HG03280 (cell line): ENCODE results near the gene KLHL20.
"Not testable (repeated sequence)": the region's sequence is repeated elsewhere in the genome, so short reads cannot be mapped to it uniquely, and the experiment has no call there.

Experiments used
- ATAC-seq: cut with Tn5 transposase; IDR thresholded peaks from one replicate; pipeline ENCODE4 v1.9.1; 2021; ENCODE audit warnings: mild to moderate bottlenecking, moderate library complexity; ENCODE audit not compliant: unreplicated experiment

The KLHL20 gene

GRCh38 chr1:173744651-173745050, 29.9 kb downstream of the KLHL20 start:
- ATAC-seq: no peak

DNA sequence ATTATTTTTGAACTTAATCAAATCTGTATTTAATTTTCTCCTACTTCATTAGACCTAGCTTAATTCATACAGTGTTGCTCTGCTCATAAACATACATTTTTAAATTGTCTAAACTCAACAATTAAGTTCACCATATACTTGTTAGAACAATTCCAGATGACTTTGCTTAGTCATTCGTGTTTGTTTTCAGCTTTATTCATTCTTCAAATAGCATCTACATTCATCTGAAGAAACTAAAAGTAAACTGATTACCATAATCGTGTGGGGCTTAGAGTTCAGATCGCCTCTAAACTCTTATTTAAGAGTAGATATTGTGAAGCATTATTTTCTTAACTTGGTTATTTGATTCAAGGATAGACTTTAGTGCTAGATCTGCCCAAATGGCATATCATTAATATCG, 34.4 kb downstream of the KLHL20 start:
- ATAC-seq: no peak

- ATAC-seq: no peak
Observed at GRCh38 chr1:173753830-173754229, 39.0 kb downstream of the KLHL20 start.

DNA sequence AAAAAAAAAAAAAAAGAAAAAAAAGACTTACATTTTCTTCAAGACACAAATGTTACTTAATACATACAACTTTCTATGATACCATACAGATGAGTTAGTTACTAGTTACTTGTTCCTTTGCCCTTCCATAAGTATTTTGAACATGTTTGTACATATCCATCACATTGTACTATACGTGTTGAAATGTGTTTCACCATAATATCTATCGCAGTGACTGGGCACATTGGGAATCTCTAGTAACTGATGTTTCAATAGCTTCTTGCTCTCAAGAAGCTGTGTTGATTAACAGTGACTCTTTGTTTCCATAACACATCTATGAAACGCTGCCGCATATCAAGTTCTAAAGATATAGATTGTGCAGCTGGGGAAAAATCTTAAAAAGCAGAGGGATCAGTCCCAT, 42.9 kb downstream of the KLHL20 start:
- ATAC-seq: no peak

DNA sequence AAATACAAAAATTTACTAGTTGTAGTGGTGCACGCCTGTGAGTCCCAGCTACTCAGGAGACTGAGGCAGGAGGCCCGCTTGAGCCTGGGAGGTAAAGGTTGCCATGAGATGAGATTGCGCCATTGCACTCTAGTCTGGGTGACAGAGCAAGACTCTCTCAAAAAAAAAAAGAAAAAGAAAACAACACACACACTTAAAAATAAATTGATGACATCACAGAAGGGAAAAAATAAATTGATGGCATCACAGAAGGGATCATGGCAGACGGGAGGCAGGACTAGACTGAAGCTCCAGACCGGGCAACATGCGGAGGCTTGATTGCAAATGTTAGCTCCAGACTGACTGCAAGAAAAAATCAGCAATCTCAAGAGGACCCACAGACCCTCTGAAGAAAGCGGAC, 43.3 kb downstream of the KLHL20 start:
- ATAC-seq: no peak

DNA sequence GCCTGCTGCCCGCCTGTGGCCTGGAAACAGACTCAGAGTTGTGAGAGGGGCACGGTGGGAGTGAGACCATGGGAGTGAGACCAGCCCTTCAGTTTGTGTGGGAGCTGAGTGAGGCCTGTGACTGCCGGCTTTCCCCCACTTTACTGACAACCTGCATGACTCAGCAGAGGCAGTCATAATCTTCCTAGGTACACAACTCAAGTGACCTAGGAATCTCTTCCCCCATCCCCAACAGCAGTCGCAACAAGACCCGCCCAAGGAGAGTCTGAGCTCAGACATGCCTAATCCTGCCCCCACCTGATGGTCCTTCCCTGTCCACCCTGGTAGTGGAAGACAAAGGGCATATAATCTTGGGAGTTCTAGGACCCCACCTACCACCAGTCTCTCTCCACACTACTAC, 44.2 kb downstream of the KLHL20 start:
- no peak for ATAC-seq

- ATAC-seq: not testable (repeated sequence)
Observed at GRCh38 chr1:173764331-173764730, 49.5 kb downstream of the KLHL20 start.

- no peak for ATAC-seq
Observed at GRCh38 chr1:173768206-173768605, 53.4 kb downstream of the KLHL20 start.

GRCh38 chr1:173768827-173769226, 54.0 kb downstream of the KLHL20 start:
- no peak for ATAC-seq

DNA sequence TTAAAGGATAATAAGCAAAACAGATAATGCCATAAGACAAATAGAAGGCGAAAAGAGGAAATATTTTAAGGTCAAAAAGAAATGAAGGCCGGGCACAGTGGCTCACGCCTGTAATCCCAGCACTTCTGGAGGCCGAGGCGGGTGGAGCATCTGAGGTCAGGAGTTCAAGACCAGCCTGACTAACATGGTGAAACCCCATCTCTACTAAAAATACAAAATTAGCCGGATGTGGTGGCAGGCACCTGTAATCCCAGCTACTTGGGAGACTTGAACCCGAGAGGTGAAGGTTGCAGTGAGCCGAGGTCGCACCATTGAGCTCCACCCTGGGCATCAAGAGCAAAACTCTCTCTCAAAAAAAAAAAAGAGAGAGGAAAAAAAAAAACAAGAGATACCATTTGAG, 55.5 kb downstream of the KLHL20 start:
- not testable (repeated sequence) for ATAC-seq

GRCh38 chr1:173771560-173771959, 56.8 kb downstream of the KLHL20 start:
- no peak for ATAC-seq

DNA sequence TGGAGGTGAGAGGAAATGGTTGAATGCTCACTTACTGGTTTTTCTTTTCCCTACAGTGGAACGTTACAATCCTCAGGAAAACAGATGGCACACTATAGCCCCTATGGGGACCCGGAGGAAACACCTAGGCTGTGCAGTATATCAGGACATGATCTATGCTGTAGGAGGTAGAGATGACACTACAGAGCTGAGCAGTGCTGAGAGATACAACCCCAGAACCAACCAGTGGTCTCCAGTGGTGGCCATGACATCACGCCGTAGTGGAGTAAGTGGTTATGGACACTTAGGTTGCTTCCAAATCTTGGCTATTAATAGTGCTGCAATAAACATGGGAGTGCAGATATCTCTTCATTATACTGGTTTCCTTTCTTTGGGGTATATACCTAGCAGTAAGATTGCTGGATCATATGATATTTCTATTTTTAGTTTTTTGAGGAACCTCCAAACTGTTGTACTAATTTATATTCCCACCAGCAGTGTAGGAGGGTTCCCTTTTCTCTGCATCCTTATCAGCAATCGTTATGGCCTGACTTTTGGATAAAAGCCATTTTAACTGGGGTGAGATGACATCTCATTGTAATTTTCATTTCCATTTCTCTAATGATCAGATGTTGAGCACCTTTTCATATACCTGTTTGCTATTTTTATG, 60.9 kb downstream of the KLHL20 start:
- no peak for ATAC-seq

- no peak for ATAC-seq
Observed at GRCh38 chr1:173779936-173780335, 65.2 kb downstream of the KLHL20 start.

GRCh38 chr1:173784997-173785396, 70.2 kb downstream of the KLHL20 start:
- no peak for ATAC-seq

DNA sequence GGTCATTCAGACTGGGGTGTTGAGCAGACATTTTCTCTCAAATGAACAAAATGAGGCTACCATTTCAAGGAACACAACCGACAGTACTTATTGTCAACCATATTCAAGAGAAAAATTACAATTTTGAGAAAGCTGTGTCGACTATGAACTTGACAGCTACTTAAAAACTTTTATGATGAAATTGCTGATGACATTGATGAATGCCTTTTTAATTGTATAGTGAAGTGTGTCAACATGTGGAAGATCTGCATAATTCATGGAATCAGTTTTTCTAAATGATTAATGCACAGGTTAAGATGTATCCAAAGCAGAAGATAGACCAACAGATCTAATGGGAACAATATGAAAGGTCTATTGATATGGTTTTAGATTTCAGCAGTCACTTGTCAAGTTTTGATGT, 75.1 kb downstream of the KLHL20 start:
- no peak for ATAC-seq

- ATAC-seq: no peak
Observed at GRCh38 chr1:173798078-173798477, 83.3 kb downstream of the KLHL20 start.

- not testable (repeated sequence) for ATAC-seq
Observed at GRCh38 chr1:173799995-173800394, 85.2 kb downstream of the KLHL20 start.

- no peak for ATAC-seq
Observed at GRCh38 chr1:173802961-173803360, 88.2 kb downstream of the KLHL20 start.

- ATAC-seq: not testable (repeated sequence)
Observed at GRCh38 chr1:173813654-173814053, 98.9 kb downstream of the KLHL20 start.

- no peak for ATAC-seq
Observed at GRCh38 chr1:173818459-173818858, 103.7 kb downstream of the KLHL20 start.

GRCh38 chr1:173821680-173822079, 106.9 kb downstream of the KLHL20 start:
- no peak for ATAC-seq

DNA sequence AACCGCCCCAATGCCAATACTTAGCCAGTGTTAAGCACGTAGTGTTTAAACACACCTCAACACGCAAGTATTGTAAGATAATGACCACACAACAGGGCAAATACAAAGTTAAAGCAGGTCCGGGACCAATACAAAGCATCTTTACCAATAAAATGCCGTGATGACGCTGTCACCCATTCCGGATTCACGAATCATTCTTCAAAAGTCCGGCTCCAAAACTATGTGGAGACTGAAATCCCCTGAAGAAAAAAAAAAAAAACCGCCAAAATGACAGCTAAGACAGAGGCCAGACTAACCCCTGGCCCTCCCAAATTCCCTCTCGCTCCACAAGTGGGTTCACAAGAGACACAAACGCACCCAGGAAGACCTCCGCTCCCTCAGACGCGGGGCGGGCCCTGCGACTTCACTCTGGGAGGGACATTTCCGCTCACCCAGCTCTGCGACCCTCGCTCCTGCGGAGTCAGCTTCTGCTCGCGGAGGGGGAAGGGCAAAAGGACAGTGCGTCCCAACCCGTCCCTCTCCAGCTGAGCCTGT, 109.1 kb downstream of the KLHL20 start:
- ATAC-seq: peak; percentile 33
